GM10266 (cell line): Measurements from ENCODE around the gene OXER1.
A peak's percentile ranks its signal among the peaks of the same experiment; 100 is the strongest.

Experiments
- DNase-seq: peaks from one replicate; pipeline ENCODE4 v3.0.0; 2012; ENCODE audit errors: extremely low spot score
- TF ChIP-seq, protein P1 (sequence below): IDR thresholded peaks from 2 replicates; pipeline ENCODE4 v1.5.1; 2012; ENCODE audit warnings: mild to moderate bottlenecking, low read depth; ENCODE audit not compliant: control insufficient read depth, insufficient read depth; ENCODE audit errors: missing control alignments

Gene OXER1, protein sequence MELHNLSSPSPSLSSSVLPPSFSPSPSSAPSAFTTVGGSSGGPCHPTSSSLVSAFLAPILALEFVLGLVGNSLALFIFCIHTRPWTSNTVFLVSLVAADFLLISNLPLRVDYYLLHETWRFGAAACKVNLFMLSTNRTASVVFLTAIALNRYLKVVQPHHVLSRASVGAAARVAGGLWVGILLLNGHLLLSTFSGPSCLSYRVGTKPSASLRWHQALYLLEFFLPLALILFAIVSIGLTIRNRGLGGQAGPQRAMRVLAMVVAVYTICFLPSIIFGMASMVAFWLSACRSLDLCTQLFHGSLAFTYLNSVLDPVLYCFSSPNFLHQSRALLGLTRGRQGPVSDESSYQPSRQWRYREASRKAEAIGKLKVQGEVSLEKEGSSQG

DNA sequence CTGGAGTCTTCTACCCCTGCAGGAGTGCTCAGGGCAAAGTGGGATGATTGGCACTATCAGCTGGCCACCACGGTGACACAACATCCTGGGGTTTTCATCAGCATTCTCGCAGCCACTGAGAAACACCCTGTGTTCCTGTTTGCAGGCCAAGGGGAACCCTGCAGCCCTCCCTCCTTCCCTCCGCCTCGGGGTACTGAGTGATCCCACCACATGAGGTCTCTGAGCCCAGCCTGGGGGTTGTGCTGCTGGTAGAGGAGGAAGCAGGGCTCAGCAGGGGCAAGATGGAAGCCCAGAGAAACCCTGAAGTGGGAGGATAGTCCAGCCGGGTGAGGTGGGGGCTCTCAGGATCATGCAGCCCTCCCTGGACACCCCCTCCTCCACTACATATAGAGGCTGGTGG, at the start of gene OXER1:
Gene OXER1 (minus strand): TSS at position 40 of the 400 bp plus-strand sequence. CDS start 73 bp downstream, outside the sequence.
- DNase-seq = no peak
- TF ChIP-seq, protein P1, sequence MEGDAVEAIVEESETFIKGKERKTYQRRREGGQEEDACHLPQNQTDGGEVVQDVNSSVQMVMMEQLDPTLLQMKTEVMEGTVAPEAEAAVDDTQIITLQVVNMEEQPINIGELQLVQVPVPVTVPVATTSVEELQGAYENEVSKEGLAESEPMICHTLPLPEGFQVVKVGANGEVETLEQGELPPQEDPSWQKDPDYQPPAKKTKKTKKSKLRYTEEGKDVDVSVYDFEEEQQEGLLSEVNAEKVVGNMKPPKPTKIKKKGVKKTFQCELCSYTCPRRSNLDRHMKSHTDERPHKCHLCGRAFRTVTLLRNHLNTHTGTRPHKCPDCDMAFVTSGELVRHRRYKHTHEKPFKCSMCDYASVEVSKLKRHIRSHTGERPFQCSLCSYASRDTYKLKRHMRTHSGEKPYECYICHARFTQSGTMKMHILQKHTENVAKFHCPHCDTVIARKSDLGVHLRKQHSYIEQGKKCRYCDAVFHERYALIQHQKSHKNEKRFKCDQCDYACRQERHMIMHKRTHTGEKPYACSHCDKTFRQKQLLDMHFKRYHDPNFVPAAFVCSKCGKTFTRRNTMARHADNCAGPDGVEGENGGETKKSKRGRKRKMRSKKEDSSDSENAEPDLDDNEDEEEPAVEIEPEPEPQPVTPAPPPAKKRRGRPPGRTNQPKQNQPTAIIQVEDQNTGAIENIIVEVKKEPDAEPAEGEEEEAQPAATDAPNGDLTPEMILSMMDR = no peak

DNA sequence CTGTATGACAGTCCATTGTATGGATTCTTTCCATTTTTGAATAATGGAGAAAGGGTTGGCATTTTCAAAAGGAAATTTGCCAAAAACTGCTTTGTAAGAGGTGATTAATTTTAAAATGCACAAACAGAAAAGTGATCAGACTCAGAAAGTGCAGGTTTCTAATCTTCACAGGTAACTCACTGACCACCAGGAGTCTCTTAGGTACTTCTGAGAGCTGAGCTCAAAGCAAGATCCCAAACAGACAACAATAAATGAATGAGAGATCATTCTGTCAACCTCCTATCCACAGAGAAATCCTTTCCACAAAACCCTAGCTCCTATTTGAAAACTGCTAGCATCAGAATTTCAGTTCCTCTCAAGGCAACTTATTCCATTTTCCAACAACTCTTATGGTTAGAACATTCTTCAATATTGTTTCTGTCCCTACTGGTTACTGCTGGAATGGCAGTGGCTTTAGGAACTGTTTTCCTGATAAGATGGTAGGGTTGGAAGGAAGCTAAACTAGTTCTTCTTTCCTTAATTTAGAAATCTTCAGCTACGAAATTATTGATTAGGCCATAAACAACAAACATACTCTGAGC, 49.1 kb upstream of the OXER1 start:
- TF ChIP-seq, protein P1 = no peak
- DNase-seq = no peak

DNA sequence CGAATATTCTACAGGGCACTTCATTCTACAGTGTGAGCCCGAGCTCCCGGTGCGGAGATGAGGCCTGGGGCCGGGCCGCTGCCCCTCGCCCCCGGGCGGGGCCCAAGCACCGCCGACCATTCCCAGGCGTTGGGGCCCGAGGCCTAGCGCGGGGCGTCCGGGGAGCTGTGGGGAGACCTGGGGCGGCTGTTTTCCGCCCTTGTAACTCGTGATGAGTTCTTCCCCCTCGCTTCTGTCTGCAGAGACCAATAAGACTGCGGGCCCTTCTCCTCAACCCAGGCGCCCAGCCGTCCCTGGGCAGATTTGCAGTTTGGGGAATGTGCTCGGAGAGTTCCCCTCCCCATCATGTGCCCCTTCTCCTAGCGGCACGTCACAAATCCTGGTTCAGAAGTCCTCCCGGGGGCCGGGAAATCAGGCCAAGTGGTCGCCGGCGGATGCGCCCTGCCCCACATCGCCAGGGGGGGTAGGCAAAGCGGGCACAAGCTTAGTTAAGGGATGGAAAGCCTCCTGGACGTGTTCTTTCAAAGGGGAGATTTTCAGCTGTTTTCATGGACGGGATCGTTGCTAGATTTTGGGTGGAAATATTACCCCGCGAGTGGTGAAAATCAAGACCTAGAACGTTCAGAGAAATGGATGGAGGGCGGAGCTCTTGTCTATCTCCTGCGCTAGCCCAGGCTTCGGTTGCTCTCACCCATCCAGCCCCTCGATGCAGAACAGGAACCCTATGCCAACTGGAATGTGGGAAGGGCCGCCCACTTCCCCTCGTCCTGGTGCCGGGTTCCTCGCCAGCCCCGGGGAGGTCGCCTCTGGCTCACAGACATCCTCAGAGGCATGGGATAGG, 47.3 kb upstream of the OXER1 start:
- TF ChIP-seq, protein P1 = no peak
- peak; percentile 59 for DNase-seq

DNA sequence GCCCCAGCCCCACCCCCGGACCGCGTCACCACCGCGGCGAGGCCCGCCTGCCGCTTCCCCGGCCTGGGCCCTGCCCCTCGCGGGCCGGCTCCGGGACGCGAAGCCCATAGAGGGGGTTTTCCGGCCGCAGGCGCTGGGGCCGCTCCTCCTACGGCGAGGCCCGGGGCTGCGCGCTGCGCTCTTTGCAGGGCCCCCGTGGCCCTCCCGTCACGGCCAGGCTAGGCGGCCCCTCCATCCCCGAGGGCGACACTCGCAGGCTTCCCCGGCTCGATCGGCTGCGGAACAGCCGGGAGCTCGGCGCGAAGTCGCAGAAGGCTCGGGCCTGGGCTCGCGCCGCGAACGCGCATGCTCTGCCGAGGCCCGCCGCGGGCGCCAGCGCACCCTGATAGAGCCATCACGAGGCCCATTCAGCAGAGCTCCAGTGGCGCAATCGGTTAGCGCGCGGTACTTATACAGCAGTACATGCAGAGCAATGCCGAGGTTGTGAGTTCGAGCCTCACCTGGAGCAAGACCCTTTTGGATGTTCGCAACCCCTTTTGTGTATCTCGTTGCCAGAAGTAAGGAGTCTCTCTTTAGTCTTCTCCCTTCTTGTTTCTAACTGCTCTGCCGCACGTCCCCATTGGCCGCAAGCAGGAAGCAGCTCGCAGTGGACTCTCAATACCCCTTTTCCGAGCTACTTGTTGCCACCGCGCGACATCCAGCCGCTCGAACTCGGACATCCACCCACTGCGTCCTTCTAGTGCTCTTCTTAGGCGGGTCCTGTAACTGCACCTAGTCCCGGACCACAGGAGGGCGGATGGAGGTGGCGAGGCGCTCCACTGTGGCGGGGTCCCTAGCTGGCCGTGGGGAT, 46.4 kb upstream of the OXER1 start:
- TF ChIP-seq, protein P1 = peak; percentile 14
- peak; percentile 94 for DNase-seq

DNA sequence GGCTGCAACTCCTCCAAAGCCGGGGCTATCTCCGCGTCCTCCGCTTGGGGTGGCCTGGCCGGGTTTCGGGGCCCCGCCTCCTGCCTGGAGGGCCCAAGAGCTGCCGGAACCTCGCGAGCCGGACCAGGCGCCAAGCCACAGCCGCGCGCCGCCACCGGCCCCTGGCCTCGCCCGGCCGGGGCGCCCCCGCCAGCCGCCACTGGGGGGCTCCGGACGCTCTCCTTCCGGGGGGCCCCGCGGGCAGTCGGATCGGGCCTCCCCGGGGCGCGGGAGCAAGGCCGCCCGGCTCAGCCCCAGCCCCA, 45.8 kb upstream of the OXER1 start:
- TF ChIP-seq, protein P1 = peak; percentile 54
- DNase-seq = no peak

DNA sequence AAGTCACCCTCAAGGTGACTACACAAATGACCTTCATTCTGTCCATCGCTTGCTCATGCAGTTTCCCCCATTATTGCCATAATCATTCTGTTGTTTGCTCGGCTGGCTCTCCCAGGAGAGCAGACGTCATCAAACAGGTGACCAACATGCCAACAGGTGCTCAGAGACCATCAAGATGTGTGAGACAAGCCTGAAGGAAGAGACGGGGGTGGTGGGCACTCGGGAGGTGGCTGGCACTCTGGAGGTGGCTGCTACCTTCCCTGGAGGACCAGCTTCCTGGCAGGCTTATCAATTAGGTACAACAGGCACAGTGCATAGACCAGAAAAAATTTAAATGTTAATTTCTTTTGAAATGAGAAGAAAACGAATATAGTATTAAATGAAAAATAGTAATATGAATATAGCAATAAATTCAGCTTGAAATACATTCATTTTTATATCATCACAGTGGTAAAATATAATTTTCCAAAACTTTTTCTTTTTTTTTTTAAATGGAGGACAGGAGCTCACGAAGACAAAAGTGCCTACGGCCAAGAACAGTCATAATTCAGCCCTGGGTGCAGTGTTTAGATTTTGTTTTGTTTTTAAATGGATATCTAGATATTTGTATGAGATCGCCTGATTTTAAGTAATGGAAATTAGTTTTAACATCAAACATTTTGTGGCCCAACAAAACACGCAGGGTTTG, 45.3 kb upstream of the OXER1 start:
- TF ChIP-seq, protein P1 = no peak
- DNase-seq = no peak
